ENCODE data around the gene HPDL.

The HPDL gene

GRCh38 chr1:45299981-45300668 lies 26.6 kb upstream of the HPDL start:
- no peak overlapping the region for H2AK5ac ChIP-seq (ENCODE audit: low read depth, low read length)
- H3K4me1 ChIP-seq (ENCODE audit: control insufficient read depth in 2 of 2, insufficient read depth in 1 of 2, low read depth in 1 of 2, low read length in 2 of 2) = peaks cover 19 to 21% of the 10 kb centered on the region in 2 donors
- H3K27ac ChIP-seq (replicated peaks; ENCODE audit: low read length) = no peak overlapping the region
- peak; percentile 53 for DNase-seq (ENCODE audit: low spot score)
- no peak overlapping the region for H3K9ac ChIP-seq (ENCODE audit: low read depth, low read length, poor library complexity)
- no peak overlapping the region for H2BK5ac ChIP-seq (ENCODE audit: low read length)
- no peaks in the 10 kb centered on the region for H3K9me3 ChIP-seq (replicated peaks in 1 of 2; ENCODE audit: control insufficient read depth in 2 of 2, insufficient read depth in 1 of 2, low read depth in 1 of 2, low read length in 2 of 2)
- no peak overlapping the region for H3K4ac ChIP-seq (ENCODE audit: low read length)
- H3K4me2 ChIP-seq (ENCODE audit: insufficient read depth, low read length, poor library complexity, severe bottlenecking) = no peak overlapping the region
- H4K91ac ChIP-seq (ENCODE audit: low read depth, low read length, poor library complexity) = no peak overlapping the region
- no peaks in the 10 kb centered on the region for H3K79me1 ChIP-seq (ENCODE audit: low read depth, low read length)
- H3K14ac ChIP-seq (ENCODE audit: low read length) = no peak overlapping the region
- H3K36me3 ChIP-seq (replicated peaks in 1 of 2; ENCODE audit: control insufficient read depth in 2 of 2, insufficient read depth in 2 of 2, low read length in 2 of 2) = no peaks in the 10 kb centered on the region
- no peak overlapping the region for H3K23ac ChIP-seq (ENCODE audit: low read depth, low read length, poor library complexity)
- H2AFZ ChIP-seq (ENCODE audit: low read length) = no peak overlapping the region
- no peak overlapping the region for H3K4me3 ChIP-seq (ENCODE audit: low read length in 2 of 2)
- no peak overlapping the region for H2BK120ac ChIP-seq (ENCODE audit: low read depth, low read length)
- no peak overlapping the region for H2BK12ac ChIP-seq (ENCODE audit: low read length)
- H4K8ac ChIP-seq (ENCODE audit: low read depth, low read length) = no peak overlapping the region
- no CpG with 5 or more reads among the region's 4 CpGs for WGBS, 2 donors (ENCODE audit: extremely low coverage in 2 of 2, insufficient read length in 2 of 2, insufficient replicate concordance in 1 of 2)
- no peaks in the 10 kb centered on the region for H3K27me3 ChIP-seq (ENCODE audit: control insufficient read depth in 3 of 3, insufficient read depth in 3 of 3, low read depth in 1 of 3, low read length in 3 of 3)
- no peak overlapping the region for H3K18ac ChIP-seq (ENCODE audit: low read length)
- H2BK15ac ChIP-seq (ENCODE audit: low read length) = no peak overlapping the region

DNA sequence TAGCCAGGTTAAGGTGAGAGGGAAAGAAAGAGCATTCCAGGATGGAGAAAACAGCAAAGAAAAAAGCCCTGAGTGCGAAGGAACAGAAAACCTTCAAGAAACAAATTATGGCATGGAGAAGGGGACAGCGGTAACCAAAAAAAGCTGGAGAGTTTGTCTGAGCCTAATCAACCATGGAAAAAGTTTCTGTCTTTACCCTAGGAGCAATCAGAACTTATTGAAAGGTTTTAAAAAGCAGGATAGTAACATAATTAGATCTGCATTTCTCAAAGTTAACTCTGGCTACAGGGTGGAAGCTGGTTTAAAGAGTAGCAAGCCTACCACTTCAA lies 26.1 kb upstream of the HPDL start:
- H3K9me3 ChIP-seq (replicated peaks in 1 of 2; ENCODE audit: control insufficient read depth in 2 of 2, insufficient read depth in 1 of 2, low read depth in 1 of 2, low read length in 2 of 2) = no peaks in the 10 kb centered on the region
- H2BK12ac ChIP-seq (ENCODE audit: low read length) = no peak overlapping the region
- no peak overlapping the region for H4K91ac ChIP-seq (ENCODE audit: low read depth, low read length, poor library complexity)
- peaks cover 19 to 22% of the 10 kb centered on the region in 2 donors for H3K4me1 ChIP-seq (ENCODE audit: control insufficient read depth in 2 of 2, insufficient read depth in 1 of 2, low read depth in 1 of 2, low read length in 2 of 2)
- no peak overlapping the region for H2AK5ac ChIP-seq (ENCODE audit: low read depth, low read length)
- H2BK120ac ChIP-seq (ENCODE audit: low read depth, low read length) = no peak overlapping the region
- no peak overlapping the region for H3K18ac ChIP-seq (ENCODE audit: low read length)
- no peak overlapping the region for H2AFZ ChIP-seq (ENCODE audit: low read length)
- no peaks in the 10 kb centered on the region for H3K79me1 ChIP-seq (ENCODE audit: low read depth, low read length)
- H3K4me3 ChIP-seq (ENCODE audit: low read length in 2 of 2) = no peak overlapping the region
- H3K36me3 ChIP-seq (replicated peaks in 1 of 2; ENCODE audit: control insufficient read depth in 2 of 2, insufficient read depth in 2 of 2, low read length in 2 of 2) = no peaks in the 10 kb centered on the region
- no peak for DNase-seq (ENCODE audit: low spot score)
- H3K4me2 ChIP-seq (ENCODE audit: insufficient read depth, low read length, poor library complexity, severe bottlenecking) = no peak overlapping the region
- H3K27me3 ChIP-seq (ENCODE audit: control insufficient read depth in 3 of 3, insufficient read depth in 3 of 3, low read depth in 1 of 3, low read length in 3 of 3) = no peaks in the 10 kb centered on the region
- H3K23ac ChIP-seq (ENCODE audit: low read depth, low read length, poor library complexity) = no peak overlapping the region
- no peak overlapping the region for H4K8ac ChIP-seq (ENCODE audit: low read depth, low read length)
- H3K27ac ChIP-seq (replicated peaks; ENCODE audit: low read length) = no peak overlapping the region
- no peak overlapping the region for H2BK5ac ChIP-seq (ENCODE audit: low read length)
- no peak overlapping the region for H3K4ac ChIP-seq (ENCODE audit: low read length)
- H3K9ac ChIP-seq (ENCODE audit: low read depth, low read length, poor library complexity) = no peak overlapping the region
- no CpG with 5 or more reads among the region's 2 CpGs for WGBS, 2 donors (ENCODE audit: extremely low coverage in 2 of 2, insufficient read length in 2 of 2, insufficient replicate concordance in 1 of 2)
- no peak overlapping the region for H3K14ac ChIP-seq (ENCODE audit: low read length)
- H2BK15ac ChIP-seq (ENCODE audit: low read length) = no peak overlapping the region

DNA sequence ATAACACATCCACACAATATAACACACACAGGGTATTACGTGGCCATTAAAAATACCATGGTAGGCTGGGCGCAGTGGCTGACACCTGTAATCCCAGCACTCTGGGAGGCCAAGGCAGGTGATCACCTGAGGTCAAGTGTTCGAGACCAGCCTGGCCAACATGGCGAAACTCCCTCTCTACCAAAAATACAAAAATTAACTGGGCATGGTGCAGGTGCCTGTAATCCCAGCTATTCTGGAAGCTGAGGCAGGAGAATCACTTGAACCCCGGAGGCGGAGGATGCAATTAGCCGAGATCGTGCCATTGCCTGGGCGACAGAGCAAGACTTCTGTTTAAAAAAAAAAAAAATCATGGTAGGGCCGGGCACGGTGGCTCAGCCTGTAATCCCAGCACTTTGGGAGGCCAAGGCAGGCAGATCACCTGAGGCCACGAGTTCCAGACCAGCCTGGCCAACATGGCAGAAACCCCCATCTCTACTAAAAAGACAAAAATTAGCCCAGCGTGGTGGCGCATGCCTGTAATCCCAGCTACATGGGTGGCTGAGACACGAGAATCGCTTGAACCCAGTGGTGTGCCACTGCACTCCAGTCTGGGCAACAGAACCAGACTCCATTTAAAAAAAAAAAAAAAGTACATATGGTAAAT lies 24.1 kb upstream of the HPDL start:
- no peak overlapping the region for H2AK5ac ChIP-seq (ENCODE audit: low read depth, low read length)
- H2BK15ac ChIP-seq (ENCODE audit: low read length) = no peak overlapping the region
- peaks cover 14 to 18% of the 10 kb centered on the region in 2 donors for H3K4me1 ChIP-seq (ENCODE audit: control insufficient read depth in 2 of 2, insufficient read depth in 1 of 2, low read depth in 1 of 2, low read length in 2 of 2)
- H3K4ac ChIP-seq (ENCODE audit: low read length) = no peak overlapping the region
- peak overlapping the region in 1 of 2 donors; percentile 76 for H3K4me3 ChIP-seq (ENCODE audit: low read length in 2 of 2)
- no peaks in the 10 kb centered on the region for H3K9me3 ChIP-seq (replicated peaks in 1 of 2; ENCODE audit: control insufficient read depth in 2 of 2, insufficient read depth in 1 of 2, low read depth in 1 of 2, low read length in 2 of 2)
- no peak overlapping the region for H3K9ac ChIP-seq (ENCODE audit: low read depth, low read length, poor library complexity)
- H2BK12ac ChIP-seq (ENCODE audit: low read length) = no peak overlapping the region
- no peak overlapping the region for H3K14ac ChIP-seq (ENCODE audit: low read length)
- no peak overlapping the region for H3K27ac ChIP-seq (replicated peaks; ENCODE audit: low read length)
- no peaks in the 10 kb centered on the region for H3K36me3 ChIP-seq (replicated peaks in 1 of 2; ENCODE audit: control insufficient read depth in 2 of 2, insufficient read depth in 2 of 2, low read length in 2 of 2)
- DNase-seq (ENCODE audit: low spot score) = no peak
- no peak overlapping the region for H2BK120ac ChIP-seq (ENCODE audit: low read depth, low read length)
- no peak overlapping the region for H3K23ac ChIP-seq (ENCODE audit: low read depth, low read length, poor library complexity)
- H4K8ac ChIP-seq (ENCODE audit: low read depth, low read length) = no peak overlapping the region
- H2BK5ac ChIP-seq (ENCODE audit: low read length) = no peak overlapping the region
- no peaks in the 10 kb centered on the region for H3K79me1 ChIP-seq (ENCODE audit: low read depth, low read length)
- H3K27me3 ChIP-seq (ENCODE audit: control insufficient read depth in 3 of 3, insufficient read depth in 3 of 3, low read depth in 1 of 3, low read length in 3 of 3) = no peaks in the 10 kb centered on the region
- H2AFZ ChIP-seq (ENCODE audit: low read length) = no peak overlapping the region
- H3K4me2 ChIP-seq (ENCODE audit: insufficient read depth, low read length, poor library complexity, severe bottlenecking) = peak overlapping the region; percentile 64
- no CpG with 5 or more reads among the region's 16 CpGs for WGBS, 2 donors (ENCODE audit: extremely low coverage in 2 of 2, insufficient read length in 2 of 2, insufficient replicate concordance in 1 of 2)
- H4K91ac ChIP-seq (ENCODE audit: low read depth, low read length, poor library complexity) = no peak overlapping the region
- no peak overlapping the region for H3K18ac ChIP-seq (ENCODE audit: low read length)

- no peak overlapping the region for H2BK12ac ChIP-seq (ENCODE audit: low read length)
- WGBS, 2 donors (ENCODE audit: extremely low coverage in 2 of 2, insufficient read length in 2 of 2, insufficient replicate concordance in 1 of 2) = no CpG with 5 or more reads among the region's 68 CpGs
Observed at GRCh38 chr1:45303520-45304310, 23.0 kb upstream of the HPDL start.

More at GRCh38 chr1:45303520-45304310, 23.0 kb upstream of the HPDL start:
- Histone ChIP-seq H3K4me3 (ENCODE audit: low read length in 2 of 2) (peak overlapping the region; percentile 76 to 95), H3K4me1 (ENCODE audit: control insufficient read depth in 2 of 2, insufficient read depth in 1 of 2, low read depth in 1 of 2, low read length in 2 of 2) (peaks cover 10 to 11% of the 10 kb centered on the region in 2 donors), H4K8ac (ENCODE audit: low read depth, low read length) (no peak overlapping the region), H3K14ac (ENCODE audit: low read length) (no peak overlapping the region), H3K79me1 (ENCODE audit: low read depth, low read length) (no peaks in the 10 kb centered on the region), H3K36me3 (replicated peaks in 1 of 2; ENCODE audit: control insufficient read depth in 2 of 2, insufficient read depth in 2 of 2, low read length in 2 of 2) (no peaks in the 10 kb centered on the region), H2AK5ac (ENCODE audit: low read depth, low read length) (peak overlapping the region; percentile 10), H3K27me3 (ENCODE audit: control insufficient read depth in 3 of 3, insufficient read depth in 3 of 3, low read depth in 1 of 3, low read length in 3 of 3) (no peaks in the 10 kb centered on the region), H2AFZ (ENCODE audit: low read length) (peak overlapping the region; percentile 97), H3K4me2 (ENCODE audit: insufficient read depth, low read length, poor library complexity, severe bottlenecking) (peak overlapping the region; percentile 72), H3K23ac (ENCODE audit: low read depth, low read length, poor library complexity) (peak overlapping the region; percentile 97), H3K18ac (ENCODE audit: low read length) (peak overlapping the region; percentile 99), H2BK5ac (ENCODE audit: low read length) (peak overlapping the region; percentile 95), H2BK120ac (ENCODE audit: low read depth, low read length) (no peak overlapping the region), H3K9me3 (replicated peaks in 1 of 2; ENCODE audit: control insufficient read depth in 2 of 2, insufficient read depth in 1 of 2, low read depth in 1 of 2, low read length in 2 of 2) (no peaks in the 10 kb centered on the region), H3K27ac (replicated peaks; ENCODE audit: low read length) (peak overlapping the region; percentile 88), H4K91ac (ENCODE audit: low read depth, low read length, poor library complexity) (no peak overlapping the region), H3K4ac (ENCODE audit: low read length) (no peak overlapping the region), H2BK15ac (ENCODE audit: low read length) (no peak overlapping the region), H3K9ac (ENCODE audit: low read depth, low read length, poor library complexity) (peak overlapping the region; percentile 87)
- DNase-seq (ENCODE audit: low spot score) = peak; percentile 96
